Measurements from ENCODE around the gene WASF3.

Gene WASF3

GRCh38 chr13:26540334-26540733 lies 17.1 kb upstream of the WASF3 start:
- Mint-ChIP-seq H3K36me3 (ENCODE audit: low read depth) (no peaks in the 10 kb centered on the region), H3K27ac (no peak overlapping the region), H3K4me3 (no peak overlapping the region), H3K9me3 (no peaks in the 10 kb centered on the region), H3K4me1 (peaks cover 33% of the 10 kb centered on the region), H3K27me3 (ENCODE audit: low read depth) (peaks cover 25% of the 10 kb centered on the region)
- TF ChIP-seq CTCF (IDR thresholded peaks at IDR 0.05; ENCODE audit: unreplicated experiment in 3 of 3), result no peak

GRCh38 chr13:26541041-26541440 lies 16.4 kb upstream of the WASF3 start:
- H3K4me3 Mint-ChIP-seq, result no peak overlapping the region
- TF ChIP-seq CTCF (IDR thresholded peaks at IDR 0.05; ENCODE audit: unreplicated experiment in 3 of 3), result no peak
- H3K4me1 Mint-ChIP-seq, result peaks cover 33% of the 10 kb centered on the region
- peaks cover 22% of the 10 kb centered on the region for H3K27me3 Mint-ChIP-seq (ENCODE audit: low read depth)
- no peak overlapping the region for H3K27ac Mint-ChIP-seq
- H3K9me3 Mint-ChIP-seq, result no peaks in the 10 kb centered on the region
- H3K36me3 Mint-ChIP-seq (ENCODE audit: low read depth), result no peaks in the 10 kb centered on the region

- H3K4me3 Mint-ChIP-seq, result no peak overlapping the region
- no peak for TF ChIP-seq CTCF (IDR thresholded peaks at IDR 0.05; ENCODE audit: unreplicated experiment in 3 of 3)
Observed at GRCh38 chr13:26541678-26542568, 15.6 kb upstream of the WASF3 start.

GRCh38 chr13:26544707-26545106 lies 12.8 kb upstream of the WASF3 start:
- Mint-ChIP-seq H3K4me1 (peaks cover 24% of the 10 kb centered on the region), H3K4me3 (no peak overlapping the region), H3K36me3 (ENCODE audit: low read depth) (no peaks in the 10 kb centered on the region), H3K9me3 (no peaks in the 10 kb centered on the region), H3K27ac (no peak overlapping the region), H3K27me3 (ENCODE audit: low read depth) (peaks cover 15% of the 10 kb centered on the region)
- no peak for TF ChIP-seq CTCF (IDR thresholded peaks at IDR 0.05; ENCODE audit: unreplicated experiment in 3 of 3)

More at GRCh38 chr13:26541678-26542568, 15.6 kb upstream of the WASF3 start:
- no peak overlapping the region for H3K27ac Mint-ChIP-seq
- H3K36me3 Mint-ChIP-seq (ENCODE audit: low read depth), result no peaks in the 10 kb centered on the region
- no peaks in the 10 kb centered on the region for H3K9me3 Mint-ChIP-seq
- peaks cover 20% of the 10 kb centered on the region for H3K27me3 Mint-ChIP-seq (ENCODE audit: low read depth)
- peaks cover 33% of the 10 kb centered on the region for H3K4me1 Mint-ChIP-seq

- Mint-ChIP-seq H3K36me3 (ENCODE audit: low read depth) (no peaks in the 10 kb centered on the region), H3K4me1 (no peaks in the 10 kb centered on the region), H3K27me3 (ENCODE audit: low read depth) (peaks cover 26% of the 10 kb centered on the region), H3K4me3 (no peak overlapping the region), H3K9me3 (no peaks in the 10 kb centered on the region), H3K27ac (no peak overlapping the region)
- TF ChIP-seq CTCF (IDR thresholded peaks at IDR 0.05; ENCODE audit: unreplicated experiment in 3 of 3), result no peak
Observed at GRCh38 chr13:26548205-26548765, 9.2 kb upstream of the WASF3 start.

Data from nephron (organoid).